ENCODE results near the gene BRWD1.
A peak's percentile ranks its signal among the peaks of the same experiment; 100 is the strongest.

DNA sequence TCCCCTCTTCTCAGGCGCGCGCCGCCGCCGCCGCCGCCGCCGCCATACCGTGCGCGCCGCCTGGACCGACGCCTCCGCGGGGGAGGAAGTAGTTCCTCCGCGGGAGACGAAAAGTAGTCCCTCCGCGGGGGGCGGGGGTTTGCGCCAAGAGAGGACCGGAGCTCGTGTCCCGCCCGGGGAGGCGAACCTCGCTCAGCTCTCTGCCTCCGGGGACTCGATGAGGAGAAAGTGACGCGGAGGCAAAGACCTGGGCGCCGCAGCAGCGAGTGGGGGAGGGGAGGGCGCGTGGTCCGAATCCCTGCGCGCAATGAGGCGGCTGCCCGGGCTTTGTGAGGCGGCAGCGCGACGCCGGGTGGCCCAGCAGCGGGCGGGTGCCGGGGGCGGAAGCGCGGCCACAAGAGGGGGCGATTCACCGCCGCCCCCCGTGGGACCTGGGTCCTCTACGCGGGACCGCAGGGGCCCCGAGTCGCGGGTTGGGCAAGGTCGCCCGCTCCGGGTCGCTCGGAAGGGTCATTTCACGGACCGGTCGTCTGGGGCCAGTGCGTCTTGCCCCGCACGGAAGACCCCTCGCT lies at the start of gene BRWD1:
- TF ChIP-seq, protein P1, sequence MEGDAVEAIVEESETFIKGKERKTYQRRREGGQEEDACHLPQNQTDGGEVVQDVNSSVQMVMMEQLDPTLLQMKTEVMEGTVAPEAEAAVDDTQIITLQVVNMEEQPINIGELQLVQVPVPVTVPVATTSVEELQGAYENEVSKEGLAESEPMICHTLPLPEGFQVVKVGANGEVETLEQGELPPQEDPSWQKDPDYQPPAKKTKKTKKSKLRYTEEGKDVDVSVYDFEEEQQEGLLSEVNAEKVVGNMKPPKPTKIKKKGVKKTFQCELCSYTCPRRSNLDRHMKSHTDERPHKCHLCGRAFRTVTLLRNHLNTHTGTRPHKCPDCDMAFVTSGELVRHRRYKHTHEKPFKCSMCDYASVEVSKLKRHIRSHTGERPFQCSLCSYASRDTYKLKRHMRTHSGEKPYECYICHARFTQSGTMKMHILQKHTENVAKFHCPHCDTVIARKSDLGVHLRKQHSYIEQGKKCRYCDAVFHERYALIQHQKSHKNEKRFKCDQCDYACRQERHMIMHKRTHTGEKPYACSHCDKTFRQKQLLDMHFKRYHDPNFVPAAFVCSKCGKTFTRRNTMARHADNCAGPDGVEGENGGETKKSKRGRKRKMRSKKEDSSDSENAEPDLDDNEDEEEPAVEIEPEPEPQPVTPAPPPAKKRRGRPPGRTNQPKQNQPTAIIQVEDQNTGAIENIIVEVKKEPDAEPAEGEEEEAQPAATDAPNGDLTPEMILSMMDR (IDR thresholded peaks at IDR 0.05), result no peak
- TF ChIP-seq POLR2A (IDR thresholded peaks at IDR 0.05) (peak; percentile 56), POLR2AphosphoS5 (IDR thresholded peaks at IDR 0.05) (peak; percentile 85 to 93 (median 86))
